GM23338 (cell line): ENCODE data around the gene DESI2. TPM values are rescaled to one million over a fixed set of nuclear protein-coding genes. Genes with fewer than 3 reads are reported as not detected.

Source experiments
- ATAC-seq: fragments of 200-7000 bp; cut with Tn5 transposase; 3 replicates; pipeline ENCODE4 v1.9.1; 2020
- DNase-seq: peaks from one replicate; pipeline ENCODE4 v3.0.0-alpha.2; 2015; ENCODE audit warnings: low spot score
- H2AFZ ChIP-seq: fragments of 200-600 bp; sonication (generic); 2 replicates; pipeline ENCODE4 v1.8.0; 2016; ENCODE audit warnings: antibody characterized with exemption, mild to moderate bottlenecking, moderate library complexity
- H3F3A ChIP-seq: fragments of 200-600 bp; sonication (generic); replicated peaks from 2 replicates; pipeline ENCODE4 v1.8.0; 2017; ENCODE audit warnings: antibody characterized with exemption, mixed run types, low read depth
- H3K27ac ChIP-seq: fragments of 200-600 bp; sonication (generic); 2 replicates; pipeline ENCODE4 v1.6.1; 2016; ENCODE audit warnings: low read depth
- H3K27me3 ChIP-seq: fragments of 200-600 bp; sonication (generic); 2 replicates; pipeline ENCODE4 v1.8.0; 2016; ENCODE audit warnings: mild to moderate bottlenecking, mixed run types, moderate library complexity; ENCODE audit not compliant: insufficient read depth
- H3K36me3 ChIP-seq: fragments of 200-600 bp; sonication (generic); 2 replicates; pipeline ENCODE4 v1.8.0; 2016; ENCODE audit warnings: mild to moderate bottlenecking; ENCODE audit not compliant: insufficient read depth
- H3K4me1 ChIP-seq: fragments of 200-600 bp; sonication (generic); 2 replicates; pipeline ENCODE4 v1.8.0; 2016; ENCODE audit warnings: mild to moderate bottlenecking, moderate library complexity; ENCODE audit not compliant: insufficient read depth
- H3K4me2 ChIP-seq: fragments of 200-600 bp; sonication (generic); 2 replicates; pipeline ENCODE4 v1.7.1; 2017; ENCODE audit warnings: mixed run types
- H3K4me3 ChIP-seq: fragments of 200-600 bp; sonication (generic); 2 replicates; pipeline ENCODE4 v1.6.1; 2016; ENCODE audit warnings: mixed run types
- H3K79me2 ChIP-seq: fragments of 200-600 bp; sonication (generic); replicated peaks from 2 replicates; pipeline ENCODE4 v1.8.0; 2017; ENCODE audit warnings: mild to moderate bottlenecking; ENCODE audit not compliant: insufficient read depth
- H3K9me2 ChIP-seq: fragments of 200-600 bp; sonication (generic); 2 replicates; pipeline ENCODE4 v1.8.0; 2017; ENCODE audit not compliant: insufficient read depth
- H4K20me1 ChIP-seq: fragments of 200-600 bp; sonication (generic); replicated peaks from 2 replicates; pipeline ENCODE4 v1.8.0; 2017; ENCODE audit warnings: mild to moderate bottlenecking; ENCODE audit not compliant: insufficient read depth
- H3K27ac Mint-ChIP-seq: 2 replicates; pipeline ENCODE4 v1.8.0; 2020; ENCODE audit warnings: inconsistent platforms, mild to moderate bottlenecking, moderate library complexity, mixed read lengths
- H3K27me3 Mint-ChIP-seq: 3 replicates; pipeline ENCODE4 v1.8.0; 2022; ENCODE audit warnings: low read depth, mild to moderate bottlenecking, moderate library complexity, mixed read lengths, inconsistent platforms; ENCODE audit not compliant: insufficient read depth, poor library complexity
- H3K36me3 Mint-ChIP-seq: 3 replicates; pipeline ENCODE4 v1.8.0; 2021; ENCODE audit warnings: low read depth, mild to moderate bottlenecking, inconsistent platforms, moderate library complexity, mixed read lengths
- H3K4me1 Mint-ChIP-seq: 3 replicates; pipeline ENCODE4 v1.8.0; 2020; ENCODE audit warnings: mild to moderate bottlenecking, inconsistent platforms, mixed read lengths
- H3K4me3 Mint-ChIP-seq: 3 replicates; pipeline ENCODE4 v1.8.0; 2021; ENCODE audit warnings: moderate library complexity, mild to moderate bottlenecking, inconsistent platforms, mixed read lengths
- H3K9me3 Mint-ChIP-seq: 3 replicates; pipeline ENCODE4 v1.8.0; 2020; ENCODE audit warnings: moderate library complexity, mild to moderate bottlenecking, inconsistent platforms, mixed read lengths
- CREB1 ChIP-seq: fragments of 250-450 bp; sonication (Bioruptor Pico); IDR thresholded peaks from 2 replicates; pipeline ENCODE4 v1.5.0; 2020; ENCODE audit warnings: low read depth, mild to moderate bottlenecking, moderate library complexity
- EZH2 ChIP-seq: fragments of 200-600 bp; sonication (generic); IDR thresholded peaks from one replicate; pipeline ENCODE4 v1.8.0; 2017; ENCODE audit warnings: antibody characterized with exemption, mild to moderate bottlenecking, low read depth; ENCODE audit not compliant: unreplicated experiment
- EZH2phosphoT487 ChIP-seq: fragments of 200-600 bp; sonication (generic); IDR thresholded peaks from one replicate; pipeline ENCODE4 v1.8.1; 2018; ENCODE audit warnings: antibody characterized with exemption; ENCODE audit not compliant: unreplicated experiment
- JUNB ChIP-seq: IDR thresholded peaks from one replicate; pipeline ENCODE4 v1.6.1; 2016; ENCODE audit warnings: antibody characterized with exemption; ENCODE audit not compliant: unreplicated experiment
- NANOG ChIP-seq: IDR thresholded peaks from 2 replicates; pipeline ENCODE4 v1.6.1; 2016; ENCODE audit warnings: antibody characterized with exemption, borderline replicate concordance
- POLR2AphosphoS5 ChIP-seq: IDR thresholded peaks from 2 replicates; pipeline ENCODE4 v1.6.1; 2016; ENCODE audit warnings: antibody characterized with exemption, low read depth
- STAT1 ChIP-seq: IDR thresholded peaks from one replicate; pipeline ENCODE4 v1.6.1; 2016; ENCODE audit warnings: antibody characterized with exemption; ENCODE audit not compliant: unreplicated experiment
- ZNF114 ChIP-seq: fragments of 250-450 bp; sonication (Bioruptor Pico); IDR thresholded peaks from 2 replicates; pipeline ENCODE4 v1.5.0; 2020; ENCODE audit warnings: mild to moderate bottlenecking, moderate library complexity
- ZNF331 ChIP-seq: fragments of 250-450 bp; sonication (Bioruptor Pico); IDR thresholded peaks from 2 replicates; pipeline ENCODE4 v1.5.0; 2020; ENCODE audit warnings: low read depth, mild to moderate bottlenecking, moderate library complexity
- polyA plus RNA-seq: library from polyadenylated mRNA; unstranded; fragments of >200 nt; fragmentation: Nextera tagmentation; extraction: Ambion mirVana; gene quantifications from 2 replicates; pipeline ENCODE4 v1.2.1, GENCODE V29; 2016
- total RNA-seq: library from RNA; depleted of rRNA; stranded (reverse); fragments of >200 nt; shearing (Covaris generic); gene quantifications from 2 replicates; pipeline ENCODE4 v1.2.3, GENCODE V29; 2014
- TF ChIP-seq, protein P1 (sequence below): fragments of 250-450 bp; sonication (Bioruptor Pico); IDR thresholded peaks from 2 replicates; pipeline ENCODE4 v1.5.0; 2020; ENCODE audit warnings: mild to moderate bottlenecking, moderate library complexity
- TF ChIP-seq, protein P2 (sequence below): IDR thresholded peaks from 2 replicates; pipeline ENCODE4 v1.6.1; 2016; ENCODE audit warnings: antibody characterized with exemption
- TF ChIP-seq, protein P3 (sequence below): IDR thresholded peaks from one replicate; pipeline ENCODE4 v1.6.1; 2018; ENCODE audit warnings: antibody characterized with exemption; ENCODE audit not compliant: unreplicated experiment
- TF ChIP-seq, protein P4 (sequence below), 2 experiments: fragments of 200-600 bp in 1 of 2; sonication (generic) in 1 of 2; conservative IDR thresholded peaks; 2 replicates each; pipeline versions ENCODE4 v1.5.1 to v1.6.1; 2016 to 2017; ENCODE audit warnings: antibody characterized with exemption in 2 of 2, low read depth in 2 of 2, mild to moderate bottlenecking in 2 of 2, moderate library complexity in 1 of 2

Gene DESI2
- total and polyA plus RNA-seq, 2 experiments from 2014 or later, result 145 TPM

DNA sequence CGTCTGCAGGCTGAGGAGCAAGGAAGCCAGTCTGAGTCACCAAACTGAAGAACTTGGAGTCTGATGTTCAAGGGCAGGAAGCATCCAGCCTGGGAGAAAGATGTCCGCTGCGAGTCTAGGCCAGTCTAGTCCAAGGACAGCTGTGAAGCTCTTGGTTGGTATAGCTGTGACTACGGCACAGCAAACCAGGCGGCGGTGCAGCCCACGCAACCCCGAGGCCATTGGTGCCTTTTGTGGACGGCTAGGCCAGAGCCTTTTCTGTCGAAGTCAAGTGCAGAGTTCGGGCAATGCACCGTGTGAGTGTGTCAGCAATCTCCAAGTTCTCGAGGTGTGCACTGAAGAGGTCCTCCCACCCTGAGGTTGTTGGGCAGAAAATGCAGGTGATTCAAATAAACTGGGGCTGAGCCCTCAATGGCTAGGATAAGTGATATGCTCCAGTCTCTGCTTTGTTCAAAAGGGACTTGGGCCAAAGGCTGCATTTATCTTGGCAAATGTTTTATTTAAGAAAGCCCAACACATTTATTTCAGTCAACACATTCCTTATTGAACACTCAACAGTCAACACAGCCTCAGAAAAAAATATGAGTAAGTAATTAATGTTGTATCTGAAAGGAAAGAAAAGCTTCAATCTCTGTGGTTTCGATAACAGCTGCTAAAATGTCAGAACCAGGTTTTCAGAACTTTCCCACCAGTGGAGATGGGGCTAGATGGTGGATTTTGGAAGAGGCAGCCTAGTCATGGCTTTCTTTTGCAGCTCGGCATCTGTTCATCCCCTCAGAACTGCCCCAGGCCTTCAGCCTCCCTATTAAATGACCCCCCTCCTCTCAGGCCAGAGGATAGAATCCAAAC is 104.4 kb downstream of the DESI2 start:
- no peak overlapping the region for H3K27ac Mint-ChIP-seq
- ATAC-seq, result no peak
- H3K4me1 Mint-ChIP-seq, result peaks cover 22% of the 10 kb centered on the region
- Histone ChIP-seq H3K4me2 (no peak overlapping the region), H3K27ac (no peak overlapping the region), H3K36me3 (no peaks in the 10 kb centered on the region), H4K20me1 (no peaks in the 10 kb centered on the region), H3F3A (no peaks in the 10 kb centered on the region), H3K4me3 (no peak overlapping the region), H3K27me3 (no peaks in the 10 kb centered on the region), H3K79me2 (no peaks in the 10 kb centered on the region), H2AFZ (peak overlapping the region; percentile 78; the same call in 1 of the 2 replicates), H3K4me1 (peaks cover 12% of the 10 kb centered on the region), H3K9me2 (no peaks in the 10 kb centered on the region)
- peaks cover under 1% of the 10 kb centered on the region; the same call in 1 of the 3 replicates for H3K9me3 Mint-ChIP-seq
- H3K4me3 Mint-ChIP-seq, result no peak overlapping the region
- TF ChIP-seq, protein P1, sequence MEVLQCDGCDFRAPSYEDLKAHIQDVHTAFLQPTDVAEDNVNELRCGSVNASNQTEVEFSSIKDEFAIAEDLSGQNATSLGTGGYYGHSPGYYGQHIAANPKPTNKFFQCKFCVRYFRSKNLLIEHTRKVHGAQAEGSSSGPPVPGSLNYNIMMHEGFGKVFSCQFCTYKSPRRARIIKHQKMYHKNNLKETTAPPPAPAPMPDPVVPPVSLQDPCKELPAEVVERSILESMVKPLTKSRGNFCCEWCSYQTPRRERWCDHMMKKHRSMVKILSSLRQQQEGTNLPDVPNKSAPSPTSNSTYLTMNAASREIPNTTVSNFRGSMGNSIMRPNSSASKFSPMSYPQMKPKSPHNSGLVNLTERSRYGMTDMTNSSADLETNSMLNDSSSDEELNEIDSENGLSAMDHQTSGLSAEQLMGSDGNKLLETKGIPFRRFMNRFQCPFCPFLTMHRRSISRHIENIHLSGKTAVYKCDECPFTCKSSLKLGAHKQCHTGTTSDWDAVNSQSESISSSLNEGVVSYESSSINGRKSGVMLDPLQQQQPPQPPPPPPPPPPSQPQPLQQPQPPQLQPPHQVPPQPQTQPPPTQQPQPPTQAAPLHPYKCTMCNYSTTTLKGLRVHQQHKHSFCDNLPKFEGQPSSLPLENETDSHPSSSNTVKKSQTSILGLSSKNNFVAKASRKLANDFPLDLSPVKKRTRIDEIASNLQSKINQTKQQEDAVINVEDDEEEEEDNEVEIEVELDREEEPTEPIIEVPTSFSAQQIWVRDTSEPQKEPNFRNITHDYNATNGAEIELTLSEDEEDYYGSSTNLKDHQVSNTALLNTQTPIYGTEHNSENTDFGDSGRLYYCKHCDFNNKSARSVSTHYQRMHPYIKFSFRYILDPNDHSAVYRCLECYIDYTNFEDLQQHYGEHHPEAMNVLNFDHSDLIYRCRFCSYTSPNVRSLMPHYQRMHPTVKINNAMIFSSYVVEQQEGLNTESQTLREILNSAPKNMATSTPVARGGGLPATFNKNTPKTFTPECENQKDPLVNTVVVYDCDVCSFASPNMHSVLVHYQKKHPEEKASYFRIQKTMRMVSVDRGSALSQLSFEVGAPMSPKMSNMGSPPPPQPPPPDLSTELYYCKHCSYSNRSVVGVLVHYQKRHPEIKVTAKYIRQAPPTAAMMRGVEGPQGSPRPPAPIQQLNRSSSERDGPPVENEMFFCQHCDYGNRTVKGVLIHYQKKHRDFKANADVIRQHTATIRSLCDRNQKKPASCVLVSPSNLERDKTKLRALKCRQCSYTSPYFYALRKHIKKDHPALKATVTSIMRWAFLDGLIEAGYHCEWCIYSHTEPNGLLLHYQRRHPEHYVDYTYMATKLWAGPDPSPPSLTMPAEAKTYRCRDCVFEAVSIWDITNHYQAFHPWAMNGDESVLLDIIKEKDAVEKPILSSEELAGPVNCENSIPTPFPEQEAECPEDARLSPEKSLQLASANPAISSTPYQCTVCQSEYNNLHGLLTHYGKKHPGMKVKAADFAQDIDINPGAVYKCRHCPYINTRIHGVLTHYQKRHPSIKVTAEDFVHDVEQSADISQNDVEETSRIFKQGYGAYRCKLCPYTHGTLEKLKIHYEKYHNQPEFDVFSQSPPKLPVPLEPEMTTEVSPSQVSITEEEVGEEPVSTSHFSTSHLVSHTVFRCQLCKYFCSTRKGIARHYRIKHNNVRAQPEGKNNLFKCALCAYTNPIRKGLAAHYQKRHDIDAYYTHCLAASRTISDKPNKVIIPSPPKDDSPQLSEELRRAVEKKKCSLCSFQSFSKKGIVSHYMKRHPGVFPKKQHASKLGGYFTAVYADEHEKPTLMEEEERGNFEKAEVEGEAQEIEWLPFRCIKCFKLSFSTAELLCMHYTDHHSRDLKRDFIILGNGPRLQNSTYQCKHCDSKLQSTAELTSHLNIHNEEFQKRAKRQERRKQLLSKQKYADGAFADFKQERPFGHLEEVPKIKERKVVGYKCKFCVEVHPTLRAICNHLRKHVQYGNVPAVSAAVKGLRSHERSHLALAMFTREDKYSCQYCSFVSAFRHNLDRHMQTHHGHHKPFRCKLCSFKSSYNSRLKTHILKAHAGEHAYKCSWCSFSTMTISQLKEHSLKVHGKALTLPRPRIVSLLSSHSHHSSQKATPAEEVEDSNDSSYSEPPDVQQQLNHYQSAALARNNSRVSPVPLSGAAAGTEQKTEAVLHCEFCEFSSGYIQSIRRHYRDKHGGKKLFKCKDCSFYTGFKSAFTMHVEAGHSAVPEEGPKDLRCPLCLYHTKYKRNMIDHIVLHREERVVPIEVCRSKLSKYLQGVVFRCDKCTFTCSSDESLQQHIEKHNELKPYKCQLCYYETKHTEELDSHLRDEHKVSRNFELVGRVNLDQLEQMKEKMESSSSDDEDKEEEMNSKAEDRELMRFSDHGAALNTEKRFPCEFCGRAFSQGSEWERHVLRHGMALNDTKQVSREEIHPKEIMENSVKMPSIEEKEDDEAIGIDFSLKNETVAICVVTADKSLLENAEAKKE (CRISPR knock-in tag), result no peak
- TF ChIP-seq, protein P2, sequence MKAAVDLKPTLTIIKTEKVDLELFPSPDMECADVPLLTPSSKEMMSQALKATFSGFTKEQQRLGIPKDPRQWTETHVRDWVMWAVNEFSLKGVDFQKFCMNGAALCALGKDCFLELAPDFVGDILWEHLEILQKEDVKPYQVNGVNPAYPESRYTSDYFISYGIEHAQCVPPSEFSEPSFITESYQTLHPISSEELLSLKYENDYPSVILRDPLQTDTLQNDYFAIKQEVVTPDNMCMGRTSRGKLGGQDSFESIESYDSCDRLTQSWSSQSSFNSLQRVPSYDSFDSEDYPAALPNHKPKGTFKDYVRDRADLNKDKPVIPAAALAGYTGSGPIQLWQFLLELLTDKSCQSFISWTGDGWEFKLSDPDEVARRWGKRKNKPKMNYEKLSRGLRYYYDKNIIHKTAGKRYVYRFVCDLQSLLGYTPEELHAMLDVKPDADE, result no peak
- TF ChIP-seq ZNF331 (CRISPR knock-in tag) (no peak), ZNF114 (CRISPR knock-in tag) (no peak), NANOG (no peak), POLR2AphosphoS5 (no peak), STAT1 (no peak), JUNB (no peak), EZH2 (no peak), EZH2phosphoT487 (no peak), CREB1 (CRISPR knock-in tag) (no peak)
- TF ChIP-seq, protein P3, sequence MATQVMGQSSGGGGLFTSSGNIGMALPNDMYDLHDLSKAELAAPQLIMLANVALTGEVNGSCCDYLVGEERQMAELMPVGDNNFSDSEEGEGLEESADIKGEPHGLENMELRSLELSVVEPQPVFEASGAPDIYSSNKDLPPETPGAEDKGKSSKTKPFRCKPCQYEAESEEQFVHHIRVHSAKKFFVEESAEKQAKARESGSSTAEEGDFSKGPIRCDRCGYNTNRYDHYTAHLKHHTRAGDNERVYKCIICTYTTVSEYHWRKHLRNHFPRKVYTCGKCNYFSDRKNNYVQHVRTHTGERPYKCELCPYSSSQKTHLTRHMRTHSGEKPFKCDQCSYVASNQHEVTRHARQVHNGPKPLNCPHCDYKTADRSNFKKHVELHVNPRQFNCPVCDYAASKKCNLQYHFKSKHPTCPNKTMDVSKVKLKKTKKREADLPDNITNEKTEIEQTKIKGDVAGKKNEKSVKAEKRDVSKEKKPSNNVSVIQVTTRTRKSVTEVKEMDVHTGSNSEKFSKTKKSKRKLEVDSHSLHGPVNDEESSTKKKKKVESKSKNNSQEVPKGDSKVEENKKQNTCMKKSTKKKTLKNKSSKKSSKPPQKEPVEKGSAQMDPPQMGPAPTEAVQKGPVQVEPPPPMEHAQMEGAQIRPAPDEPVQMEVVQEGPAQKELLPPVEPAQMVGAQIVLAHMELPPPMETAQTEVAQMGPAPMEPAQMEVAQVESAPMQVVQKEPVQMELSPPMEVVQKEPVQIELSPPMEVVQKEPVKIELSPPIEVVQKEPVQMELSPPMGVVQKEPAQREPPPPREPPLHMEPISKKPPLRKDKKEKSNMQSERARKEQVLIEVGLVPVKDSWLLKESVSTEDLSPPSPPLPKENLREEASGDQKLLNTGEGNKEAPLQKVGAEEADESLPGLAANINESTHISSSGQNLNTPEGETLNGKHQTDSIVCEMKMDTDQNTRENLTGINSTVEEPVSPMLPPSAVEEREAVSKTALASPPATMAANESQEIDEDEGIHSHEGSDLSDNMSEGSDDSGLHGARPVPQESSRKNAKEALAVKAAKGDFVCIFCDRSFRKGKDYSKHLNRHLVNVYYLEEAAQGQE, result no peak
- TF ChIP-seq, protein P4, sequence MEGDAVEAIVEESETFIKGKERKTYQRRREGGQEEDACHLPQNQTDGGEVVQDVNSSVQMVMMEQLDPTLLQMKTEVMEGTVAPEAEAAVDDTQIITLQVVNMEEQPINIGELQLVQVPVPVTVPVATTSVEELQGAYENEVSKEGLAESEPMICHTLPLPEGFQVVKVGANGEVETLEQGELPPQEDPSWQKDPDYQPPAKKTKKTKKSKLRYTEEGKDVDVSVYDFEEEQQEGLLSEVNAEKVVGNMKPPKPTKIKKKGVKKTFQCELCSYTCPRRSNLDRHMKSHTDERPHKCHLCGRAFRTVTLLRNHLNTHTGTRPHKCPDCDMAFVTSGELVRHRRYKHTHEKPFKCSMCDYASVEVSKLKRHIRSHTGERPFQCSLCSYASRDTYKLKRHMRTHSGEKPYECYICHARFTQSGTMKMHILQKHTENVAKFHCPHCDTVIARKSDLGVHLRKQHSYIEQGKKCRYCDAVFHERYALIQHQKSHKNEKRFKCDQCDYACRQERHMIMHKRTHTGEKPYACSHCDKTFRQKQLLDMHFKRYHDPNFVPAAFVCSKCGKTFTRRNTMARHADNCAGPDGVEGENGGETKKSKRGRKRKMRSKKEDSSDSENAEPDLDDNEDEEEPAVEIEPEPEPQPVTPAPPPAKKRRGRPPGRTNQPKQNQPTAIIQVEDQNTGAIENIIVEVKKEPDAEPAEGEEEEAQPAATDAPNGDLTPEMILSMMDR (conservative IDR thresholded peaks at IDR 0.05; ENCODE audit: low read depth in 2 of 2), result no peak
- no peak for DNase-seq
- peaks cover 3% of the 10 kb centered on the region for H3K27me3 Mint-ChIP-seq
- H3K36me3 Mint-ChIP-seq, result no peaks in the 10 kb centered on the region
